Measurements from ENCODE around the gene KRTAP10-4.
"Not testable (repeated sequence)": the region's sequence is repeated elsewhere in the genome, so short reads cannot be mapped to it uniquely, and the experiment has no call there.

KRTAP10-4 gene

GRCh38 chr21:44599264-44600029 is 25.9 kb downstream of the KRTAP10-4 start:
- no peak for DNase-seq (ENCODE audit: low read depth, low spot score)

DNA sequence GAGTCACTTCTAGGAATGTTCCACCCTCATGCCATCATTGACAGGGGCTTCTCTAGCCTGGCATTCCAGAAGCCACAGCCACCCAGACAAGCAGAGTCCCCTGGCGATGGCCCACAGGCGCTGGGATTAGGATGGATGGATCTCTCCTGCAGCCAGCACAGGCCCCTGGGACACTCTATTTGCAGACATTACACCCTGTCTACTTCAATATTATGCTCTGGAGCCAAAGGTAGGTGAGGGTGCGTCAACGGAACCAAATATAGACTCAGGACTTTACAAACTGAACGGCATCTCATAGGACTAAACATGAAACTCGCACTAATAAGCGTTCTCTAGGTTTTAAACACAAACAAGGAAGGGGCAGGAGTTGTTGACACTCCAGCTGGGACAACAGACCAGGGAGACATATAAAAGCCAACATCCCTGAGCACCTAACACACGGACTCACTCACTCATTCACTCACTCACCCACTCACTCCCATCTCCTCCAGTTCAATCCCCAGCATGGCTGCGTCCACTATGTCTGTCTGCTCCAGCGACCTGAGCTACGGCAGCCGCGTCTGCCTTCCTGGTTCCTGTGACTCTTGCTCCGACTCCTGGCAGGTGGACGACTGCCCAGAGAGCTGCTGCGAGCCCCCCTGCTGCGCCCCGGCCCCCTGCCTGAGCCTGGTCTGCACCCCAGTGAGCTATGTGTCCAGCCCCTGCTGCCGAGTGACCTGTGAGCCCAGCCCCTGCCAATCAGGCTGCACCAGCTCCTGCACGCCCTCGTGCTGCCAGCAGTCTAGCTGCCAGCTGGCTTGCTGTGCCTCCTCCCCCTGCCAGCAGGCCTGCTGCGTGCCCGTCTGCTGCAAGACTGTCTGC is 26.8 kb downstream of the KRTAP10-4 start, which contains the start of gene KRTAP10-7:
TSS of gene KRTAP10-7 (plus strand) at position 480 of the 861 bp plus-strand sequence. CDS start at position 505, 25 bp downstream.
- not testable (repeated sequence) for DNase-seq (ENCODE audit: low read depth, low spot score)

DNA sequence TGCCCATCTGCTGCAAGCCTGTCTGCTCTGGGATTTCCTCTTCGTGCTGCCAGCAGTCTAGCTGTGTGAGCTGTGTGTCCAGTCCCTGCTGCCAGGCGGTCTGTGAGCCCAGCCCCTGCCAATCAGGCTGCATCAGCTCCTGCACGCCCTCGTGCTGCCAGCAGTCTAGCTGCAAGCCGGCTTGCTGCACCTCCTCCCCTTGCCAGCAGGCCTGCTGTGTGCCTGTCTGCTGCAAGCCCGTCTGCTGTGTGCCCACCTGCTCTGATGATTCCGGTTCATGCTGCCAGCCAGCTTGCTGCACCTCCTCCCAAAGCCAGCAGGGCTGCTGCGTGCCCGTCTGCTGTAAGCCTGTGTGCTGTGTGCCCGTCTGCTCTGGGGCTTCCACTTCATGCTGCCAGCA is 27.6 kb downstream of the KRTAP10-4 start:
- not testable (repeated sequence) for DNase-seq (ENCODE audit: low read depth, low spot score)

GRCh38 chr21:44601596-44602462 is 28.3 kb downstream of the KRTAP10-4 start:
- no peak for DNase-seq (ENCODE audit: low read depth, low spot score)

DNA sequence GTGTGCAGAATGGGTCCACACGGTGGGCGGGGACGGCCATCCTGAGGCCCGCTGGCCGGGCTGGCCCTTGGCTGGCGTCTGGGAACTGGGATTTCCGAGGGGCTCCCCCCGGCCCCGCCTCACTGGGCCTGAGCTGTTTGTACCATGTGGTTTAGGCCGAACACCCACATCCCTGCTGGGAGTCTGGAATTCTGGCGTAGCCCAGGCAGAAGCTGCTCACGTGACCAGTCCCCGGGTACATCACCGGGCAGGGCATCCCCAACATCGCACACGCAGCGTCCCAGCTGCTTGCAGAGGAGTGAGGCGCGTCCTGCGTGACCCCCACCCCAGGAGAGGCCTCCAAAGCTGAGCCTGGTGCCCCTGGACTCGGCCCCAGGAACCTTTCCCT is 28.9 kb downstream of the KRTAP10-4 start:
- DNase-seq (ENCODE audit: low read depth, low spot score), result no peak

GRCh38 chr21:44603109-44603875 is 29.8 kb downstream of the KRTAP10-4 start:
- DNase-seq (ENCODE audit: low read depth, low spot score), result no peak

DNA sequence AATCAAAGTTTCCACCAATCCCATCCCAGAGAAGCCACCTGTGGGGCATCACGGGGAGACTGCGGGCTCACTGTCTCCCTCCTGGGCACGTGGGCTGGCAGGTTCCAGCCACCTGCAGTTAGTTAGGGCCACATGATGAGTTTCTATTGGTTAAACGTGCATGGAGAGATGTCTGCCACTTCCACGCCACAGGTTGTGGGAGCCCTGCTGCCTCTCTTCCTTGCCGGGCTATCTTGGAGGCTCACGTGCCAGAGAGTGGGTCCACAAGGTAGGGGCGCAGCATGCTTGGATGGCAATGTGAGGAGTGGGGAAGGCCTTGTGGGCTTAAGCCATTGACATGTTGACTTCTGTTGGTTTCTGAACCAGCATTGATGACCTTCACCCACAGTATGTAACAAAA is 30.4 kb downstream of the KRTAP10-4 start:
- no peak for DNase-seq (ENCODE audit: low read depth, low spot score)

- DNase-seq (ENCODE audit: low read depth, low spot score), result no peak
These were observed 33.0 kb downstream of the KRTAP10-4 start for GRCh38 chr21:44606495-44606894.

GRCh38 chr21:44609193-44609592 is 35.7 kb downstream of the KRTAP10-4 start:
- no peak for DNase-seq (ENCODE audit: low read depth, low spot score)

DNA sequence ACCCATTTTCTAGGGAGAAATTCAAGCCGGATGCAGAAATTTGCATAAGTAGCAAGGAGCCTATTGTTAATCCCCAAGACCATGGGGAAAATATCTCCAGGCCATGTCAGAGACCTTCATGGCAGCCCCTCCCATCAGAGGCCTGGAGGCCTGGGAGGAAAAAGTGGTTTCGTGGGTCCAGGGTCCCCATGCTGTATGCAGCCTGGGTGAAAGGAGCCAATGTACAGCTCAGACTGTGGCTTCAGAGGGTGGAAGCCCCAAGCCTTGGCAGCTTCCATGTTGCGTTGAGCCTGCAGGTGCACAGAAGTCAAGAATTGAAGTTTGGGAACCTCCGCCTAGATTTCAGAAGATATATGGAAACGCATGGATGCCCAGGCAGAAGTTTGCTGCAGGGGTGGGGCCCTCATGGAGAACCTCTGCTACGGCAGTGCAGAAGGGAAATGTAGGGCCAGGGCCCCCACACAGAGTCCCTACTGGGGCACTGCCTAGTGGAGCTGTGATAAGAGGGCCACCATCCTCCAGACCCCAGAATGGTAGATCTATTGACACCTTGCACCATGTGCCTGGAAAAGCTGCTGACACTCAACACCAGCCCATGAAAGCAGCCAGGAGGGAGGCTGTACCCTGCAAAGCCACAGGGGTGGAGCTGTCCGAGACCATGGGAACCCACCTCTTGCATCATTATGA is 36.8 kb downstream of the KRTAP10-4 start:
- not testable (repeated sequence) for DNase-seq (ENCODE audit: low read depth, low spot score)

GRCh38 chr21:44611551-44611950 is 38.0 kb downstream of the KRTAP10-4 start:
- DNase-seq (ENCODE audit: low read depth, low spot score), result no peak

- DNase-seq (ENCODE audit: low read depth, low spot score), result no peak
These were observed 38.5 kb downstream of the KRTAP10-4 start, which contains the start of gene KRTAP10-8 for GRCh38 chr21:44612029-44612486. KRTAP10-8 (plus strand) TSS chr21:44612079; CDS start chr21:44612101, 22 bp downstream.

- DNase-seq (ENCODE audit: low read depth, low spot score), result no peak
These were observed 39.2 kb downstream of the KRTAP10-4 start for GRCh38 chr21:44612669-44613229.

- no peak for DNase-seq (ENCODE audit: low read depth, low spot score)
These were observed 40.0 kb downstream of the KRTAP10-4 start for GRCh38 chr21:44613386-44614155.

DNA sequence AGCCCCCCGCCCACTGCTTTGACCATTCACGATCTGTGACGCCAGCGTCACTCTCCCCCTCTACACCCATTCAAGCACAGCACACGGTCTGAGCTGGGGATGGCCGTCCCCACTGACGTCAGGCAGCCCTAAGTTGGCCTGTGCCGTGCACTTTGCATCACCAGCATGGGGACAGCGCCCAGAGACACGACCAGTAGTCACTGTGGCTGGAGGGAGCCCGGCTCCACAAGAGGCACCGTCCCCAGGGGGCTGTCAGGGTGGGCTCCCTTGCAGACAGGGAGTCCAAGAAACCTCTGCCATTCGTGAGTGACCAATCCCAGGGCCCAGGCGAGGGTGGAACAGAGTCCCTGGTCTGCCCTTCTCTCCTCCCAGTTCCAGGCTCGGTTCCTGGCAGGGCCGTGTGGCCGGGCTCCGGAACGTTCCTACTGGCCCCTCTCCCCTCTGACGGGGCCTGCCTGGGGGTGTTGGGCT is 40.7 kb downstream of the KRTAP10-4 start:
- no peak for DNase-seq (ENCODE audit: low read depth, low spot score)

- DNase-seq (ENCODE audit: low read depth, low spot score), result no peak
These were observed 41.4 kb downstream of the KRTAP10-4 start for GRCh38 chr21:44614961-44615391.

DNA sequence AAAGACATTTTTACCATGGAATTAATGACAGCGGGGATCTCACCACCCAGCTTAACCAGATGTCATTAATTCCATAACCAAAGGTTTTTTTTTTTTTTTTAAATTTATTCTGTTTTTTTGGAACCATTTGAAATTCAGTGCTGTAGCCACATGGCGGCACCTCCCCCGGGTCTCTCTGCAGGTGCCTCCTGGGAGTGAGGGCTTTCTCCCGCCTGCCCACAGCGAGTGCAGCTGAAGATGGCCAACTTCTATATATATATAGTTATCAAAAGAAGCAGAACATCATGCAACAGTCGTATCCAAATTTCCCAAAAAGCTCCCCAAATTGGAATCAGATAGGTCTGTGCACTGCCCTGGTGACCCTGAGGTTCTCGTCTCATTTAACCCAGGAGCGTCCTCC is 41.9 kb downstream of the KRTAP10-4 start:
- no peak for DNase-seq (ENCODE audit: low read depth, low spot score)

- DNase-seq (ENCODE audit: low read depth, low spot score), result no peak
These were observed 42.5 kb downstream of the KRTAP10-4 start for GRCh38 chr21:44615911-44616590.
